ENCODE measurements around the gene INSL4.

The INSL4 gene

DNA sequence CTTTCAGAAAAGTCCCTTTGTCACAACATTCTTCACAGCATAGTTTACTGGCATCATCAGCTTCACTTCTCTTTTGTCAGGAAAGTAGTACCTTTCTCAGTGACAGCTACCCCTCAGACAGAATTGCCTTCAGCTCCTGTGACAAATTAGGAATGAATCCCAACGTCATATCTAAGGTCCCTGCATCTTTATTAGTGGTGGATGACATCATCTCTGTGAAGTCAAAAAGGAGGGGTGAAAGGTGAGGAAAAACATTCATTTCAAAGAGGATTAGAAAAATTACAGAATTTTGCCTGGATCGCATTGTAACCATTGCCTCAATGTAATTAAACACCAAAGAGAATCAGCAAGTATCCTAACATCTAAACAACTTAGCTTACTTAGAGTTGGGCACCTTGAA is 37.9 kb upstream of the INSL4 start:
- TF ChIP-seq, protein P1, sequence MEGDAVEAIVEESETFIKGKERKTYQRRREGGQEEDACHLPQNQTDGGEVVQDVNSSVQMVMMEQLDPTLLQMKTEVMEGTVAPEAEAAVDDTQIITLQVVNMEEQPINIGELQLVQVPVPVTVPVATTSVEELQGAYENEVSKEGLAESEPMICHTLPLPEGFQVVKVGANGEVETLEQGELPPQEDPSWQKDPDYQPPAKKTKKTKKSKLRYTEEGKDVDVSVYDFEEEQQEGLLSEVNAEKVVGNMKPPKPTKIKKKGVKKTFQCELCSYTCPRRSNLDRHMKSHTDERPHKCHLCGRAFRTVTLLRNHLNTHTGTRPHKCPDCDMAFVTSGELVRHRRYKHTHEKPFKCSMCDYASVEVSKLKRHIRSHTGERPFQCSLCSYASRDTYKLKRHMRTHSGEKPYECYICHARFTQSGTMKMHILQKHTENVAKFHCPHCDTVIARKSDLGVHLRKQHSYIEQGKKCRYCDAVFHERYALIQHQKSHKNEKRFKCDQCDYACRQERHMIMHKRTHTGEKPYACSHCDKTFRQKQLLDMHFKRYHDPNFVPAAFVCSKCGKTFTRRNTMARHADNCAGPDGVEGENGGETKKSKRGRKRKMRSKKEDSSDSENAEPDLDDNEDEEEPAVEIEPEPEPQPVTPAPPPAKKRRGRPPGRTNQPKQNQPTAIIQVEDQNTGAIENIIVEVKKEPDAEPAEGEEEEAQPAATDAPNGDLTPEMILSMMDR (conservative IDR thresholded peaks at IDR 0.05; ENCODE audit: low read depth, low read length): no peak
- DNase-seq (ENCODE audit: low read depth): no peak
- H3K4me3 ChIP-seq (ENCODE audit: low read length): no peak overlapping the region

DNA sequence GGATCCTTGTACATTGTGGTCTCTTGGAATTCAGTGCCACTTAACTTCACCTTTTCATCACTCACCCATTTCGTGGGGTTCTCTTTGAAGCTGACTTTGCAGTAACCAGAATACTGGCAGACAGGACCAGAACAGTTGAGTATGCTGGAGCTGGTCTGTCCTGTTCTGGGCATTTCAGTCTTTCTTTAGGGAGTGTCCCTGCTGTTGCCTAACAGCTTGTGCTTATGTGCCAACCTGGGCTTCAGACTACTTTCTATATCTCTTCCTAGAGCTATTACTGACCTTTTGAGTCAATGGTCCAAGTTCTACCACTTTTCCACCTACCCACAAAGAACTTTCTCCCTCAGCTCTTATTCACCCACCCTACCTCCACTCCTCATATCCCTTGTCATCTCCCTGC is 35.8 kb upstream of the INSL4 start:
- TF ChIP-seq, protein P1 (conservative IDR thresholded peaks at IDR 0.05; ENCODE audit: low read depth, low read length): no peak
- H3K4me3 ChIP-seq (ENCODE audit: low read length): no peak overlapping the region
- no peak for DNase-seq (ENCODE audit: low read depth)

DNA sequence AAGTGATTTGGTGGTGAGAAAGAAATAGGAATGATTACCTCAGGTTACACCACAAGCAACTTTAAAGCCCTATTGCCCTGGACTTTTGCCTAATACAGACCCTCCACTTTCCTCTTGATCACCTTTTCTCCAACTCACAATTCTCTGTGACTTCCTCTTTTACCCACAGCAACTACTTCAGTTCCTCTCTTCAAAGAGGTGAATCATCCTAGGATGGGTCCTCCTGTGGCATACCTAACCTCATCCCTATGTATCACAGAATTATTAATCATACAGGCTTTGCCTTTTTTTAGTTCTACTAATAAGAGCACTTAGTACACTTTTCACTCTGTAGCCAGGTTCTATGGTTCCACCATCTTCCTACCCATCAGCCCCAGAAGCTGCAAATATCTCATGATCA is 26.1 kb upstream of the INSL4 start:
- no peak for DNase-seq (ENCODE audit: low read depth)
- TF ChIP-seq, protein P1 (conservative IDR thresholded peaks at IDR 0.05; ENCODE audit: low read depth, low read length): no peak
- H3K4me3 ChIP-seq (ENCODE audit: low read length): no peak overlapping the region

DNA sequence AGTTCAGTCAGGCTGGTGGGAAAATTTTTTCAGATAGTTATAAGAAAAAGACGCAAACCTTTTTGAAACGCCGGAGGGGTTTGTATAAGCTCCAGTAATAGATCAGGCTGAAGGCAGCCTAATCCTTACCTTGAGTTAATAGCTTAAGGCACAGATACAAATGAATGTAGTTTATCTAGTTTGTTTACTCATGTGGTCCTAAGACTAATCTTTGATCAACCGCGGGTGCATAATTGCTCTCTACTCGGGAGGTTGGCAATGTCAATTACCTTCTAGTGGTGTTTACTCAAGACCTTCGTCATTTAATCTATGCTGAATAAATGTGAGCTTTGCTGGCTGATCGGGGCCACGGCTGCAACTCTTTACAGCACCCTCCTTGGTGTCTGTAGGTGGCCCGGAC is 665 bp upstream of the INSL4 start:
- DNase-seq (ENCODE audit: low read depth): no peak
- no peak overlapping the region for H3K4me3 ChIP-seq (ENCODE audit: low read length)
- TF ChIP-seq, protein P1 (conservative IDR thresholded peaks at IDR 0.05; ENCODE audit: low read depth, low read length): no peak

DNA sequence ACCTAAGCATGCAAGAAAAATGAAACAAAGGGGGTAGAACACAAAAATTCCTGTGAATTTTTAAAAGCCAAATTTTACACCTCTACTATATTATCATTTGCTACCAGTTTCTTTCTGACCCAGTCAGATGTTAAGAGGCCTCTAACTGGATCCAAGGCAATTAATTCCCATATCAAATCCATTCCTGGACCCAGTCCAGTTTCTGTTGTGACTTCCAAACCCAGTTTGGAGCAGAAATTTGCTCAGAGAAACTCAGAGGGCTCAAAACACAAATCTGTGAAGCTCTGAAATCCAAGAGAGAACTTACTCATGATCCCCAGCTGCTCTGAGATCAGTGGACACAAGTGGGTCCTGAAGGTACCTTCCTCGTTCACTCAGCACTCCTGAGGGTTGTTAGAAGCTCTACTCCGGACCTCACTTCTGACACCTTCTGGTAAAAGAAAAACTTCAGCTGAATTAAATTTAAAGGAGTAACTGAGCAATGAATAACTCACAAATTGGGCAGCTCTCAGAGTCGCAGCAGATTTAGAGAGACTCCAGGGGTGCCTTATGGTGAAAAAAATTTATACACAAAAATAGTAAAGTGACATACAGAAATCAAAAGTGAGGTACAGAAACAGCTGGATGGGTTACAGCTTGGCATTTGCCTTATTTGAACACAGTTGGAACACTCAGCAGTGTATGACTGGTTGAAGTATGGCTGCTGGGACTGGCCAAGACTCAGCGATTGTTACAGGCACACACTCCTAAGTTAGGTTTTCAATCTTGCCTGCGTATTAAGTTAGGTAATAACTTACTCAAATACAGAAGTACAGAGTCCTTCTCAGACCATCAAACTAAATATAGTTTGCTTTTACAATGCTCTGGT is 32.4 kb downstream of the INSL4 start:
- TF ChIP-seq, protein P1 (conservative IDR thresholded peaks at IDR 0.05; ENCODE audit: low read depth, low read length): peak; percentile 27
- peak; percentile 7 for DNase-seq (ENCODE audit: low read depth)
- no peak overlapping the region for H3K4me3 ChIP-seq (ENCODE audit: low read length)

DNA sequence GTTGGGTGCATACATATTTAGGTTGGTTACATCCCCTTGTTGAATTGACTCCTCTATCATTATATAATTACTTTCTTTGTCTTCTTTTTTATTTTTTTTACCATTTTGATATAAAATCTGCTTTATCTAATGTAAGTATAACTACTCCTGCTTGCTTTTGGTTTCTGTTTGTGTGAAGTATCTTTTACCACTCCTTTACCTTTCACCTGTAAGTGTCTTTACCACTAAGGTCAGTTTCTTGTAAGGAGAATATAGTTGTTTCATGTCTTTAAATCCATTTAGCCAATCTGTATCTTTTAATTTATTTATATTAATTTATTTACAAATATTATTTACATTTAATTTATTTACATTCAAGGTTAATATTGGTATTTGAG is 33.0 kb downstream of the INSL4 start:
- TF ChIP-seq, protein P1 (conservative IDR thresholded peaks at IDR 0.05; ENCODE audit: low read depth, low read length): no peak

DNA sequence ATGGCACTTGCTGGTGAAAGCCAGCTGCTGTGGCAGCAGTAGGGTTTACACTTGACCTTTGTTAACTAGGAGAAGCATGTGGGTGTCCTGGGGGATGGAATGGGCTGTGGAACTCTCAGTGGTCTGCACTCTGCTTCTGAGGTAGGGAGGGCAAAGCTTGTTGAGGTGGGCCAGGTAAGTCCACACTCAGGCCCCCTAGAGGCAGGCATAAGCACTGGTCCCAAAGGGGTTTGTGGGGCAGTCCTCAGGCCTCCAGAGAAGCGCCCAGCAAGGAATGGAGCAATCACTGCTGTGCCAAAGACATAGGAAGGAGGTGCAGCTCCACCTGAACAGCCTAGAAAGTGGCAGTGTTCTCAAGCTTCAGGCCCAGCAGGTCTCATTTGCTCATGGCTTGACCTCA is 34.7 kb downstream of the INSL4 start:
- no peak for DNase-seq (ENCODE audit: low read depth)
- H3K4me3 ChIP-seq (ENCODE audit: low read length): no peak overlapping the region
- TF ChIP-seq, protein P1 (conservative IDR thresholded peaks at IDR 0.05; ENCODE audit: low read depth, low read length): no peak

More for the DNA sequence above, 33.0 kb downstream of the INSL4 start:
- DNase-seq (ENCODE audit: low read depth): no peak
- no peak overlapping the region for H3K4me3 ChIP-seq (ENCODE audit: low read length)
